Heart right ventricle (tissue), 16 donors: ENCODE results near the gene UGT1A3. TPM values are rescaled to one million over a fixed set of nuclear protein-coding genes. Genes with fewer than 3 reads are reported as not detected.
"Not testable (repeated sequence)": the region's sequence is repeated elsewhere in the genome, so short reads cannot be mapped to it uniquely, and the experiment has no call there.

Experiments used
- ATAC-seq, 8 donors: fragments of 200-7000 bp; cut with Tn5 transposase; one replicate each; pipeline ENCODE4 v1.9.1; 2020; ENCODE audit warnings: mild to moderate bottlenecking in 8 of 8, moderate library complexity in 8 of 8, moderate number of reproducible peaks in 1 of 8
- DNase-seq, 2 donors: peaks; one replicate each; pipeline ENCODE4 v3.0.0-alpha.2; 2020
- H3K27ac ChIP-seq, 10 donors: fragments of 200-600 bp; sonication (generic) in 2 of 10; one replicate each; pipeline versions ENCODE4 v1.5.0 to v1.8.0; 2020 to 2022; ENCODE audit warnings: mild to moderate bottlenecking in 3 of 10
- H3K27me3 ChIP-seq, 7 donors: fragments of 200-600 bp; one replicate each; pipeline ENCODE4 v1.8.0; 2021 to 2022; ENCODE audit warnings: mild to moderate bottlenecking in 2 of 7
- H3K36me3 ChIP-seq, 9 donors: fragments of 200-600 bp; sonication (generic) in 1 of 9; one replicate each; pipeline versions ENCODE4 v1.5.0 to v1.8.0; 2020 to 2022; ENCODE audit warnings: mild to moderate bottlenecking in 2 of 9
- H3K4me1 ChIP-seq, 9 donors: fragments of 200-600 bp; sonication (generic) in 1 of 9; one replicate each; pipeline versions ENCODE4 v1.5.0 to v1.8.0; 2020 to 2022; ENCODE audit warnings: mild to moderate bottlenecking in 4 of 9
- H3K4me3 ChIP-seq, 10 donors: fragments of 200-600 bp; sonication (generic) in 2 of 10; one replicate each; pipeline versions ENCODE4 v1.5.0 to v1.8.0; 2020 to 2022; ENCODE audit warnings: mild to moderate bottlenecking in 7 of 10, moderate library complexity in 2 of 10
- H3K9me3 ChIP-seq, 11 donors: fragments of 200-600 bp in 10 of 11; sonication (generic) in 2 of 11; one replicate each; pipeline versions ENCODE4 v1.5.0 to v1.8.0; 2013 to 2022; ENCODE audit warnings: mild to moderate bottlenecking in 2 of 11, control low read depth in 1 of 11, moderate library complexity in 1 of 11
- WGBS, 2 donors: extraction: QIAGEN DNeasy Blood & Tissue Kit; methylation state at CpG; one replicate each; pipeline ENCODE4 v1.1.7; 2013; ENCODE audit warnings: inconsistent platforms in 1 of 2; 5-methylcytosine and 5-hydroxymethylcytosine counted together
- intact Hi-C, 10 donors: fragments of 100-400 bp; cut with DNase I; formaldehyde crosslinking; loops; one replicate each; pipeline versions ENCODE4 v1.11.1 to v1.14.2; 2022
- polyA plus RNA-seq, 2 donors: library from polyadenylated mRNA; stranded (reverse); fragments of 200-250 nt; gene quantifications; one replicate each; pipeline ENCODE4 v1.2.3, GENCODE V29; 2013
- total RNA-seq, 10 donors: library from RNA; stranded (reverse); fragmentation: NEBNext Ultra II Directional in 3 of 10; extraction: Animal tissue kit (Norgen Biotek cat#: 25700) in 3 of 10; gene quantifications; one replicate each; pipeline versions ENCODE4 v1.2.1 to v1.2.4, GENCODE V29; 2021 to 2023
- TF ChIP-seq, protein P1 (sequence below), 9 donors: fragments of 200-600 bp; sonication (generic) in 2 of 9; IDR thresholded peaks; one replicate each; pipeline versions ENCODE4 v1.5.0 to v1.8.0; 2021 to 2022; ENCODE audit warnings: antibody characterized with exemption in 9 of 9, mild to moderate bottlenecking in 5 of 9, moderate library complexity in 1 of 9
- donor health status: Arrhythmogenic right ventricular cardiomyopathy.
- donor health status: ischemic (EF 13 %, LVEDD 7.1; RV severe dilation, severe dysfunction).
- donor health status: healthy with polysubstance abuse.
- donor health status: DM: no; HTN: yes; CAD: no.
- donor health status: DM: no; HTN: no; CAD: no.
- donor health status: ischemic (EF 25% LVEDD 6.9; RV normal size, moderate dysfunction).
- donor health status: ischemic (EF 25% LVEDD 5.7; RV mildly dilated, moderate dysfunction).
- donor health status: healthy.
- donor health status: DM: yes; HTN: yes; CAD: no.
- donor health status: Ischemic cardiomyopathy.
- donor health status: ischemic (EF 35%, LVEDD 5.7; RV mildly dilated, moderate dysfunction).
- donor health status: nonischemic (EF 11% LVEDD 7.7; RV severe dilation, severe dysfunction).
- donor health status: DM: yes; HTN: yes; CAD: no.
- donor health status: PGD.
- donor health status: ischemic (EF 29% LVEDD 5.4; RV normal size, mild dysfunction).
- donor health status: nonischemic (EF 23%, LVEDD 6.1; RV moderate dilation, normal function).

The UGT1A3 gene
- total and polyA plus RNA-seq, 12 donors, result not detected

GRCh38 chr2:233743464-233744259 lies 14.8 kb downstream of the UGT1A3 start:
- DNase-seq, result no peak
- ATAC-seq, result no peak

GRCh38 chr2:233745073-233745755 lies 16.4 kb downstream of the UGT1A3 start:
- no peak overlapping the region for H3K4me3 ChIP-seq
- ATAC-seq (no peak), DNase-seq (no peak)
- no peak overlapping the region for H3K27ac ChIP-seq
- 73 to 77% methylated on average over 5 of the region's 5 CpGs for WGBS, 2 donors
- TF ChIP-seq, protein P1, sequence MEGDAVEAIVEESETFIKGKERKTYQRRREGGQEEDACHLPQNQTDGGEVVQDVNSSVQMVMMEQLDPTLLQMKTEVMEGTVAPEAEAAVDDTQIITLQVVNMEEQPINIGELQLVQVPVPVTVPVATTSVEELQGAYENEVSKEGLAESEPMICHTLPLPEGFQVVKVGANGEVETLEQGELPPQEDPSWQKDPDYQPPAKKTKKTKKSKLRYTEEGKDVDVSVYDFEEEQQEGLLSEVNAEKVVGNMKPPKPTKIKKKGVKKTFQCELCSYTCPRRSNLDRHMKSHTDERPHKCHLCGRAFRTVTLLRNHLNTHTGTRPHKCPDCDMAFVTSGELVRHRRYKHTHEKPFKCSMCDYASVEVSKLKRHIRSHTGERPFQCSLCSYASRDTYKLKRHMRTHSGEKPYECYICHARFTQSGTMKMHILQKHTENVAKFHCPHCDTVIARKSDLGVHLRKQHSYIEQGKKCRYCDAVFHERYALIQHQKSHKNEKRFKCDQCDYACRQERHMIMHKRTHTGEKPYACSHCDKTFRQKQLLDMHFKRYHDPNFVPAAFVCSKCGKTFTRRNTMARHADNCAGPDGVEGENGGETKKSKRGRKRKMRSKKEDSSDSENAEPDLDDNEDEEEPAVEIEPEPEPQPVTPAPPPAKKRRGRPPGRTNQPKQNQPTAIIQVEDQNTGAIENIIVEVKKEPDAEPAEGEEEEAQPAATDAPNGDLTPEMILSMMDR (IDR thresholded peaks at IDR 0.05), result no peak
- H3K36me3 ChIP-seq, result no peaks in the 10 kb centered on the region
- H3K9me3 ChIP-seq, result peaks cover 0 to 1% (median 0%) of the 10 kb centered on the region in 11 donors
- intact Hi-C loops, result no loop called here
- H3K4me1 ChIP-seq, result no peaks in the 10 kb centered on the region
- peaks cover 0 to 9% (median 0%) of the 10 kb centered on the region in 7 donors for H3K27me3 ChIP-seq

More at GRCh38 chr2:233743464-233744259, 14.8 kb downstream of the UGT1A3 start:
- H3K36me3 ChIP-seq, result no peaks in the 10 kb centered on the region
- H3K4me3 ChIP-seq, result no peak overlapping the region
- H3K27ac ChIP-seq, result no peak overlapping the region
- WGBS, 2 donors, result 89 to 92% methylated on average over 45 of the region's 46 CpGs
- intact Hi-C loops, result no loop called here
- H3K4me1 ChIP-seq, result no peaks in the 10 kb centered on the region
- H3K9me3 ChIP-seq, result no peaks in the 10 kb centered on the region
- peaks cover 0 to 12% (median 0%) of the 10 kb centered on the region in 7 donors for H3K27me3 ChIP-seq
- TF ChIP-seq, protein P1 (IDR thresholded peaks at IDR 0.05), result no peak

GRCh38 chr2:233745838-233746237 lies 17.0 kb downstream of the UGT1A3 start:
- H3K36me3 ChIP-seq, DNase-seq, H3K27ac ChIP-seq, H3K4me3 ChIP-seq, intact Hi-C loops, H3K27me3 ChIP-seq, H3K4me1 ChIP-seq, H3K9me3 ChIP-seq, ATAC-seq: not testable (repeated sequence)
- WGBS, 2 donors, result 57 to 58% methylated on average over 2 of the region's 2 CpGs

GRCh38 chr2:233746475-233747282 lies 17.8 kb downstream of the UGT1A3 start:
- H3K27ac ChIP-seq, result no peak overlapping the region
- intact Hi-C loops, result no loop called here
- H3K27me3 ChIP-seq, result peaks cover 0 to 8% (median 0%) of the 10 kb centered on the region in 7 donors
- H3K36me3 ChIP-seq, result no peaks in the 10 kb centered on the region
- WGBS, 2 donors, result 66 to 73% methylated on average over 10 of the region's 10 CpGs
- no peaks in the 10 kb centered on the region for H3K4me1 ChIP-seq
- DNase-seq (no peak), ATAC-seq (no peak)
- TF ChIP-seq, protein P1 (IDR thresholded peaks at IDR 0.05), result no peak
- H3K9me3 ChIP-seq, result peaks cover 0 to 10% (median 0%) of the 10 kb centered on the region in 11 donors
- no peak overlapping the region for H3K4me3 ChIP-seq
